ENCODE results near the gene SF3B4.
A peak's percentile ranks its signal among the peaks of the same experiment; 100 is the strongest.

The SF3B4 gene

GRCh38 chr1:149925345-149925744 is 2.3 kb downstream of the SF3B4 start:
- Histone ChIP-seq H3K27me3 (ENCODE audit: insufficient read depth, low read length, poor library complexity) (no peaks in the 10 kb centered on the region), H4K20me1 (ENCODE audit: insufficient read depth, low read length) (peaks cover 26% of the 10 kb centered on the region), H2AFZ (ENCODE audit: low read depth, low read length) (no peak overlapping the region), H3K4me2 (ENCODE audit: insufficient read depth, low read length) (peak overlapping the region; percentile 78; the same call in 1 of the 2 replicates), H3K9me3 (ENCODE audit: insufficient read depth, low read length, severe bottlenecking) (no peaks in the 10 kb centered on the region), H3K79me2 (ENCODE audit: insufficient read depth, low read length) (peaks cover 33% of the 10 kb centered on the region), H3K4me3 (ENCODE audit: low read depth in 1 of 2, low read length in 2 of 2) (0 out of 4 replicates have a peak overlapping the region, but pooled peaks of 1 of the 2 experiments have one; percentile 94), H3K36me3 (ENCODE audit: insufficient read depth, low read length) (peaks cover 53% of the 10 kb centered on the region), H3K4me1 (ENCODE audit: insufficient read depth, low read length) (peaks cover 37% of the 10 kb centered on the region), H3K9ac (ENCODE audit: low read depth, low read length) (no peak overlapping the region), H3K27ac (ENCODE audit: low read length) (no peak overlapping the region)
- no peak for ATAC-seq (ENCODE audit: insufficient read depth, low read depth)
- DNase-seq = no peak
- no peak for TF ChIP-seq CTCF (IDR thresholded peaks at IDR 0.05; ENCODE audit: borderline replicate concordance, extremely low read depth, low read length, poor library complexity, severe bottlenecking)
- no peak for TF ChIP-seq EZH2 (IDR thresholded peaks at IDR 0.05; ENCODE audit: borderline replicate concordance, low read depth, low read length, severe bottlenecking)

GRCh38 chr1:149923626-149924025 is 4.0 kb downstream of the SF3B4 start:
- ATAC-seq (ENCODE audit: insufficient read depth, low read depth) (no peak), DNase-seq (no peak)
- Histone ChIP-seq H3K36me3 (ENCODE audit: insufficient read depth, low read length) (peaks cover 53% of the 10 kb centered on the region), H3K9me3 (ENCODE audit: insufficient read depth, low read length, severe bottlenecking) (no peaks in the 10 kb centered on the region), H3K79me2 (ENCODE audit: insufficient read depth, low read length) (peaks cover 33% of the 10 kb centered on the region), H3K4me1 (ENCODE audit: insufficient read depth, low read length) (peaks cover 32% of the 10 kb centered on the region), H3K4me3 (ENCODE audit: low read depth in 1 of 2, low read length in 2 of 2) (no peak overlapping the region), H3K4me2 (ENCODE audit: insufficient read depth, low read length) (no peak overlapping the region), H2AFZ (ENCODE audit: low read depth, low read length) (no peak overlapping the region), H4K20me1 (ENCODE audit: insufficient read depth, low read length) (peaks cover 26% of the 10 kb centered on the region), H3K27ac (ENCODE audit: low read length) (no peak overlapping the region), H3K9ac (ENCODE audit: low read depth, low read length) (no peak overlapping the region), H3K27me3 (ENCODE audit: insufficient read depth, low read length, poor library complexity) (no peaks in the 10 kb centered on the region)
- TF ChIP-seq EZH2 (IDR thresholded peaks at IDR 0.05; ENCODE audit: borderline replicate concordance, low read depth, low read length, severe bottlenecking) = no peak
- no peak for TF ChIP-seq CTCF (IDR thresholded peaks at IDR 0.05; ENCODE audit: borderline replicate concordance, extremely low read depth, low read length, poor library complexity, severe bottlenecking)

GRCh38 chr1:149917571-149918144 is 9.9 kb downstream of the SF3B4 start, which contains the start of gene SV2A:
TSS of gene SV2A (minus strand) at chr1:149917844. CDS start at chr1:149913840, 4,004 bp downstream.
- H3K9ac ChIP-seq (ENCODE audit: low read depth, low read length) = peak within 1 kb of the TSS; percentile 79
- peak within 1 kb of the TSS; percentile 82 for H3K27ac ChIP-seq (ENCODE audit: low read length)
- no peaks in the 10 kb centered on the region for H3K27me3 ChIP-seq (ENCODE audit: insufficient read depth, low read length, poor library complexity)
- no peak for TF ChIP-seq EZH2 (IDR thresholded peaks at IDR 0.05; ENCODE audit: borderline replicate concordance, low read depth, low read length, severe bottlenecking)
- no peak for TF ChIP-seq CTCF (IDR thresholded peaks at IDR 0.05; ENCODE audit: borderline replicate concordance, extremely low read depth, low read length, poor library complexity, severe bottlenecking)
- peak within 1 kb of the TSS; percentile 74 for H3K4me2 ChIP-seq (ENCODE audit: insufficient read depth, low read length)
- H3K4me1 ChIP-seq (ENCODE audit: insufficient read depth, low read length) = peaks cover 39% of the 10 kb centered on the region
- peak within 1 kb of the TSS; percentile 67 to 82 for H3K4me3 ChIP-seq (ENCODE audit: low read depth in 1 of 2, low read length in 2 of 2)
- peak; percentile 84 for DNase-seq
- peaks cover 26% of the 10 kb centered on the region for H3K36me3 ChIP-seq (ENCODE audit: insufficient read depth, low read length)
- H4K20me1 ChIP-seq (ENCODE audit: insufficient read depth, low read length) = no peaks in the 10 kb centered on the region
- peak; percentile 93 for ATAC-seq (ENCODE audit: insufficient read depth, low read depth)
- H3K9me3 ChIP-seq (ENCODE audit: insufficient read depth, low read length, severe bottlenecking) = no peaks in the 10 kb centered on the region
- peak within 1 kb of the TSS; percentile 85 for H2AFZ ChIP-seq (ENCODE audit: low read depth, low read length)
- H3K79me2 ChIP-seq (ENCODE audit: insufficient read depth, low read length) = peaks cover 34% of the 10 kb centered on the region

All from DND-41 (cell line).